ENCODE data around the gene LTBP2.

The LTBP2 gene

DNA sequence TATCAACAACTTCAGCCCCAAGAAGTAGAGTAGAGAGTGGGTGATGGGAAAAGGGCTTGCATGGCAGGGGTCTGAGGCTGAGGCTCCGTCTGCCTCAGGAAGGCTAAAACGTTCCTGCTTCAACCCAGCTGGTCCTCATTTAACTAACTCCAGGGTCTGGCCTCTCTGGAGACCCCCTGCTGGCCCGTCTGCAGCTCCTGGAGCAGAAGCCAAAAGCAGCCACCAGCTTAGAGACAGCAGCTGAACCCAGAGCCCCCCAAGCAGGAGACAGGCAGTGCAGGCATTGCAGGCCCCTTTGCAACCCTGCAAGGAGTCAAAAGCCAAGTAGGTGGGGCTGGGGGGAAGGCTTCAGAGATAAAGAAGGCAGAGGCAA is 25.1 kb upstream of the LTBP2 start:
- no peak for DNase-seq

DNA sequence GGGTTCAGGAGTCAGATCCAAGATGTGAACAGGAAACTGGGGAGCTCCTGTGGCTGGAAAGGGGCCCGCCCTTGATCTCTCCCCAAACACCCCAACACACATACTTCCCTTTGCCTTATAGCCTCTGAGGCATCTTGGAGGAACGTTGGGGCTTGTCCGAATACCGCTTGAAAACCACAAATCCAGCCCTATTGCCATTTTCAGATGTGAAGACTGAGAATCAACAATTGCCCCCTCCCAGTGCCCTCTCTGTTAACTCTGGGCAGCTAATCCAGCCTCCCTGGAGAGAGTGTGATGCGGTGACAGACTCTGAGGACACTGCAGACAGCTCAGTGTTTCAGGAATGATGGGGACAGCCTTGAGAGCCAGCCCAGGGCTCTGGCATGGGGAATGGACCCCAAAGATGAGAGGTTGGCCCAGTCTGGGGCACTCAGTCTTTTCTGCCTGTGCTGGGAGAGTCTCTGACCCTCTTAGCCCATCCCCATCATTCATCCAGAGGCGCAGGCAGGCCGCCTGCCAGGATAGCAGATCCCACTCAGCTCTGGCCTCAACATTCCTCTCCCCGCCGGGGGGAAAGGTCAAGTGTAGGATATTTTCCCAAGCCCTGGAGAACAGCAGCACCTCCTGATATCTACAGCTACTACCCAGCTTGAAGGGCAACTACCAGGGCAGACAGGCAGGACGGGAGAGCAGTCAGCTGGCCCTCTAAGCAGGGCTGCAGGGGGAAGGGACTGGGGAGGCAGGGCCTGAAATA is 24.6 kb upstream of the LTBP2 start:
- DNase-seq, result no peak

DNA sequence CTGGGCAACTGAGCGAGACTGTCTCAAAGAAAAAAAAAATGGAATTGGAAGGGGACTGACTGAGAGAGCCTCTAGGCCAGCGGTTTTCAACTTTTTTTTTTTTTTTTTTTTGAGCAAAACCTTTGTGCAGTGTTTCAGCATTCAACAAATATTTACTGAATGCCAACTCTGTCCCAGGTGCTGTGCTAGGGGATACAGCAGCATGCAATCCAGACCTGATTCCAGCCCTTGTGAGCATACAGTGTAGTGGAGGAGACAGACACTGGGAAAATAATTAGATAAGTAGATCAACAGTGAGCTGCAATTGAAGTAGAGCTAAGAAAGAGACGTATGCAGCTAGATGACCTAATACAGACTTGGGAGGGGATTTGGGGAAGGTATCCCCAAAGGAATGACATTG is 23.8 kb upstream of the LTBP2 start:
- DNase-seq, result no peak

DNA sequence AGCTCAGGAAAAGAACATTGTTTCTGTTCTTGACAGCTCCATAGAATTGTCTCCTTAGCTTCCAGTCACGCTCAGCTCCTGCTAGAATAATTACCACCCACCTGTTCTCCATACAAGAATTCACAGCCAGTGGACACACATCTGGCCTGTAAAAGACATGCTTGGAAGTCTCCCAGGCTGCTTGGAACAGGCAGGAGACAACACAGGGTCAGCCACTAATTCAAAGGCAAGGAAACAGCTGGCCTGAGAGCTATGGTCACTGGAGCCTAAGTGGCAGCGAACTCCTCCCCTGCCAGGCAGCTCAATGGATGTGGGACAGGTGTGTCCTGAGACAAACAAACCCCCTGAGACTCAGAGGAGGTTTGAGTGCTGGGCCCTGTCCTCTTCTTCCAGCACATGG is 22.9 kb upstream of the LTBP2 start:
- no peak for DNase-seq

DNA sequence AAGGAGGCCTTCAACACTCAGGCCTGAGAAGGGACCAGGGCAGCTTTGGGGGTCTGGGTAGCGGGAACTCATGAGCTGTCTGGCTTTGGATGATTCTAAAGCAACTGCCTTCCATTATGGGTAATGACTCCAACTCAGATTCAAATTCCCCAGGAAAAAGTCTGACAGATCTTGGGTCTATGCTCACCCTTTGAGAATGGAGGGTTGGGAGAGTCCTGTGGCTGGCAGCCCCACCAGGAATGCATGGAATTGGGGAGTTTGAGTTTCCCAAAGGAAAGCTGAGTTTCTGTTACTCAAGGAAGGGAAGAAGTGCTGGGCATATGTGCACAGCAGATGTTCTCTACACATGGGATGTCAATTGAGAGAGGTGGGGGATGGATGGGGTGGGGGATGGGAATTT is 22.4 kb upstream of the LTBP2 start:
- DNase-seq, result no peak

DNA sequence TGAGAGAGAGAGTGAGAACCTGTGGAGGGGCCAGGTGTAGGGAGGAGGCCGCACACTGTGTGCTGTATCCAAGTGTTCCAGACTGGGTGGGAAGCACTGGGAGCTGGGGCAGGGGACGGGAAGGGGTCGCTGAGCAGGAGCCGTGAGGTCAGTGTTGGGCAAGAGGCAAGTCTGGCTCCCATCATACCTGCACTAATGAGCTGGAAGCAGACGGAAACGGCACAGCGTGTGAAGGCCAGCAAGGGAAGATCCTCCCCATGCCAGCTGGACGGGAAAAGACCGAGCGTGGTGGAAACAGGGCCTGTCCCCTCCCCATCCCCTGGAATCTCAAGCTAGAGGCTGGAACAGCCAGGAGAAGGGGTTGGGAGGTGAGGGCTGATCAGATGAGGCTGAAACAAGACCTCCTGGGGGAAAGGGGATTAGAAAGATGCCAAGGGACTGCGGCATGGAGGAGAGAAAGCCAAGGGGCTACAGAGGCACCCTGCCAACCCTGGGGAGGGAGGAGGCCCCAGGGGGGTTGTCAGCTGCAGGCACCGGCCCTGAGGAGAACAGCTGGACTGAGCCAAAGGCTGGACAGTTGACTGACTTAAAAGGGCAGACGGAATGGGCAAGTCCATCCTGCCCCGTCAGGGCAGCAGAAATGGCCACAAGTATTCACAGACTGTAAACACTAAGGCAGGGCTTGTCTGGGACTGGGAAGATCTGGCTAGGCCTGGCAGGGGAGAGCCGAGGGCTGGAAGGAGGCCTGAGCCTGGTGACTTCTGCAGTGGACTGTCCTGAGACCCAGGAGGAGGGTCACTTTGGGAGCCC is 19.0 kb upstream of the LTBP2 start:
- no peak for DNase-seq

DNA sequence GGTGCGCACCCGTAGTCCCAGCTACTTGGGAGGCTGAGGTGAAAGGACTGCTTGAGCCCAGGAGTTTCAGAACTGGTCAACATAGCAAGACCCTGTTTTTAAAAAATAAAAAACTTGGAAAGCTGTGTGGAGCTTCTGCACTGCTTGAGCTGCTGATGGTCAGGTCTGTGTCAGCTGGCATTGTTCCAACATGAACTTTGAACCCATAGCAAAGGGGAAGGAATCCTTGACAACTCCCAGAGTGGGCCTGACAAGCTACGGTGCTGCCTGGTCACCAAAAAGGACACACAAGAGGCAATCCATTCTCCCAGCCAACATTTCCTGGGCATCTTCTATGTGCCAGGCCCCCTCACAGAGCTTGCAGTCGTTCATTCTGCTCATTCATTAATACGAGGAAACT is 16.4 kb upstream of the LTBP2 start:
- no peak for DNase-seq

DNA sequence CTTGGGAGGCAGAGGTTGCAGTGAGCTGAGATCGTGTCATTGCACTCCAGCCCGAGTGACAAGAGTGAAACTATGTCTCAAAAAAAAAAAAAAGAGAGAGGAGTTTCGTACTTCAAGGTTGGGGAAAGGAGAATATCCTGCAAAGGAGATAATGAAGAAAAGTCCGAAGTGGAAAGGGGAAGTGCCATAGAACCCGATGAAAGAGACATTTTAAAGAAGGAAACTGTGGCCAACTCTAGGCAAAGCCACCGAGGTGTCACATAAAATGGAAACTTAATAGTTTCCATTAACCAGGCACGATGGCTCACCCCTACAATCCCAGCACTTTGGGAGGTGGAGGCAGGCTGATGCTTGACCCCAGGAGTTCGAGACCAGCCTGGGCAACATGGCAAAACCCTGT is 15.0 kb upstream of the LTBP2 start:
- DNase-seq, result no peak

DNA sequence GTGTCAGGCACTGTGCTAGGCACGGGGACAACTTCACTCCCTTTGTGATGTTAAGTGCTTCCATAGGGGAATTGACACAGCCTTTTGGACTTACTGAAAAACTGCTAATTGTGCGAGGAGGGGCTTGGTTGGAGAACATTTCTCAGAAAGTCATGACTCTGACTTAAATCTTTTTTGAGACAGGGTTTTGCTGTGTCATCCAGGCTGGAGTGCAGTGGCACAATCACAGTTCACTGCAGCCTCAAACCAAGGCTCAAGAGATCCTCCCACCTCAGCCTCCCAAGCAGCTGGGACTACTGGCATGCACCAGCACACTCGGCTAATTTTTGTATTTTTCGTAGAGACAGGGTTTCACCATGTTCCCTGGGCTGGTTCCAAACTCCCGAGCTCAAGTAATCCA is 10.2 kb upstream of the LTBP2 start:
- no peak for DNase-seq

DNA sequence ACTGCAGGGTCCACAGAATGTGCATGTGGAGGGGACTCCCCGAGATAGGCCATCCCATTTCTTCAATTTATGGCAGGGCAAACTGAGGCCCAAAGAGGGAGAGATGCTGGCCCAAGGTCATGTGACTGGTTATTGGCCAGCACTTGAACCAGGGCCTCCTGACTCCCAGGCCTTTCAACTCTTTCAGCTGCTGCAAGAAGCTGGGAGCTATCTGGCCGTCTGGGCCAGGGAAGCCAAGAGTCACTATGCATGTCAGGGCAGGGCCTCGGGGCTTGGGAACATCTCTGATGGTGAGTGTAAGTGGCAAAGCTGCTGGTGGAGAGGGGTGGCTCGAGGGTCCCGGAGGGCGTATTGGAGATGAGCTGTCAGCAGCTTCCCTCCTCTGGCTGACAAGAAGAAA is 9.5 kb upstream of the LTBP2 start:
- no peak for DNase-seq

DNA sequence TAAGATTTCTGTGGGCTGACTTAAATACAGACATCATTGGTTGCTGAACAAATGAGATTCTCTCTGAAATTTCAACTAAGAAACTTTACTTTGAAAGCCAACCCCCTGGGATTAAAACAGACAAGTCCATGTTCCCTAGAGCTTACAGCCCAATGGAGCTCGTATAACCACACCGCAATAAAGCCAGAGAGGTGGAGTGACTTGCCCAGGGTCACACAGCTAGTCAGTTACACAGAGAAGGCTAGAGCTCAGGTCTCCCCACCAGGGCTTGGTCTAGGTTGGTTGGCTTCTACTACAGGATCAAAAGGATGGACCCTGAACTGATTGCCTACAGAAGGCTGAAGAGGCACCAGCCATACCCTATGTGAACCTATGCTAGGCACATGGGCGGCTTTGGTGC is 8.9 kb upstream of the LTBP2 start:
- no peak for DNase-seq

DNA sequence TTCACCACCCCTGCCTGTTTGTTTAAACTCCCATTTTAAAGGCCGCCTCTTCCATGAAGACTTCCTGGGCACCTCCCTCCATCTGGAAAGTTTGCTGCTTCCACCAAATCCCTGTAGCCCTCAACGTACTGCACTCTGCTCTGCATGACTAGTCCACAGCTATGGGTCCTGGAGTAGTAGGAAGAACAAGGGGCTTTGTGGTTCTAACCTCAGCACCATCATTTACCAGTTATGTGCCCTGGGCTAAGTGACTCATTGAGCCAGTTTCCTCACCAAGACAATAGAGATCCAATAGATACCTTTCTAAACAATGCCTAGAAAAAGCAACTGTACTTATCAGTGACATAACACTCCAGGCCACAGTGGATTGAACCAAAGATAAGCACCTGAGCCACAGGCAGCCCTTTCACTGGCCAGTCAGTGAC is 8.5 kb upstream of the LTBP2 start:
- DNase-seq, result peak; percentile 32

DNA sequence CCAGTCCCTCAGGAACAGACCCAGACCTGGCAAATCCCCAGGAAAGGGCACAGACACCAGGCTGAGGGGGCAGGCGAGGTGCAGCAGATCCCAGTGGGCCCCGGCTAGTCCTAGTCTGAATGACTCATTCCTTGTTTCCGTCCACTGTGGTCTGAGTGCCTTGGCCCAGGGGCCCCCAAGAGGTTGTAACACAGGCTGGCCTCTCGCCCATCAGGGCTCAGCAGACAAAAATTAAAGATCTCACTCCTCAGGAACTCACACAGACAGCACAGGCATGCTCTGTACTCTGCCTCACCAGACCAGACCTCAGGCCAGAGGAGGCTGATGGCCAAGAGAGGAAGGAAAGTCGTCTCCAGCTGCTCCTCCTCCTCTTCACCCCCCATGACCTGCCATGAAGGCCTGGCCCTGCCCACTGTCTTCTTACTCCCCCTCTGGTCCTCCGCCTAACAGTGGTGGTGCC is 7.7 kb upstream of the LTBP2 start:
- no peak for DNase-seq

DNA sequence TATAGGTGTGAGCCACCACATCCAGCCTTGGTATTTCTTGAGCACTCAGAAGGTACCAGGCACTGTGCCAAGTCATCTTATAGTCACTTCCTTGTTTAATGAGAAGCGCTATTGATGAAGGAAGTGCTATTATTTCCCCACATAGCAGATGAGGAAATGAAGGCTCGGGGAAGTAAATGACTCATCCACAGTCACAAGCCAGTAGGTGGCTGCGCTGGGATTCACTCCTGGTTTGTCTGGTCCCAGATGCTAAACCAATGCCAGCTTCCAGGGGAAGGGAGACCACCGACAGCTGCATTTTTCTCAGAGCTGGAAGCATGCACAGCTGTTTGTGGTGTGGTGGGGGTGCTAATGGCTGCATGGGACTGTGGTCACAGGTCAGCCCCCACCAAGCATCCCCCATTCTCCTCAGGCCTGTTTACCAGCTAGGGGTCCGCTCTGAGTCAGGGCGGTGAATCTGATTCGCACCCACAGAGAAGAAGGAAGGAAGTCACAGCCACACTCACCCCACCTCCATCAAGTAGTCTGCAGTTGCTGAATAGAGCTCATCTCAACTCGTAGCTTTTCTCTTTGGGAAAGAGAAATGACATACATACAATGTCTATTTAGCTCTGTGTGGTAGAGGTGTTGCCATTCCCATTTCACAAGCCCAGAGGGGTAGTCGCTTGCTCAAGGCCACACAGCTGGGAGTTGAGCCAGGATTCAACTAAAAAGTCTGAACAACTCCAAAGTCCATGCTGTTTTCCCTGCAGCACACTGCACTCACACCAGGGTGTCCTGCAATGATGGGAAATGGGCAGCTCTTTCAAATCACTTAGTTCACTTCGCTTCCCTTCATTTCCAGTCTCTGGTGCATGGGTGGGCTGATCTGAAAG is 6.3 kb upstream of the LTBP2 start:
- peak; percentile 74 for DNase-seq

DNA sequence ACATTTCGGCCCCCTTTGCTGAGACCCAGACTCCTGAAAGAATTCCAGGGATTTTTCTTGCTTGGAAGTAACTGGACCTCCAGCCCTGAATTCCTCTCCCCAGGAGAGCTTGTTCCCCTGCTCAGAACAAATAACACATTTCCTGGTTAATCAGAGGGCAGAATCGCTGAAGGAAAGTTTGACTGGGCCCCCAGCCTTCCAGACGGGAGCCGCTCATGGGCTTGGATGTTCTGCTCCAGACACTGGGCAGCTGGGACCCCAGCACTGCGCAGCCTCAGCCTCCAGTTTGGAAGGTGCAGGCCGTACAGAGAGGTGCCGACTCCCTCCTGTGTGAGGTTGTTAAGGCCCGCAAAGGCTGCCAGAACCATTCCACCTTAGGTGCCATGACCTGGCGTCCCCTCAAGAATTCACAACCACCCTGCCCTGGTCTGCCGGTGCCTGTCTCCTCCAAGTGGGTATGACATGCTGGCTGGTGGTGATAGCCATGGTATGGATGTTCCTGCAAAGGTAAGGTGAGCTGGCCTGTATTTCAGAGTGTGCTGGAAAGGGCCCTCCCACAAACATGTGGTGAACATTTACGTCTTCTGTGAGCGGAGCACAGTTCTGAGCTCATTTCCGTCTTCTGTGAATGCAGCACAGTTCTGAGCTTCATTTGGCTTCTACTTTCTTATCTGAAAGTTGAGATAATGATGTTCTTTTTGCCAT is 5.1 kb upstream of the LTBP2 start:
- DNase-seq, result no peak

DNA sequence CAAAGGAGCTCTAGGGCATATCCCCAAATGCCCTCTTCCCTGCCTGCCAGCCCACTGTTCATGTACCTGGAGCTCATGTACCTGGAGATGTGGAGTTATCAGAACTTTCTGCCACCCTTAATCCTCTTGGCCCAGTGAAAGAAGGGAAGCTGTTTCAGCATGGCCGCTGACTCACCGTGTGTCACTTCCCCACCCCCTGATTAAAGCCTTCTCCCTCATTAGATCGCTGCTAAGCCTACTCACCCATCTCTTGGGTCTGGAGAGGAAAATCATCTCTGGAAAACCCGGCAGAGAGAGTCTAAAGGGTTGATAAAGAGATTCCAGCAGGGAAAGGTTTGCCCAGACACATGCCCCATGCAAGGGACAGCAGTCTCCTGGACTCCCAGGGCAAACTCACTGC is 4.5 kb upstream of the LTBP2 start:
- no peak for DNase-seq

DNA sequence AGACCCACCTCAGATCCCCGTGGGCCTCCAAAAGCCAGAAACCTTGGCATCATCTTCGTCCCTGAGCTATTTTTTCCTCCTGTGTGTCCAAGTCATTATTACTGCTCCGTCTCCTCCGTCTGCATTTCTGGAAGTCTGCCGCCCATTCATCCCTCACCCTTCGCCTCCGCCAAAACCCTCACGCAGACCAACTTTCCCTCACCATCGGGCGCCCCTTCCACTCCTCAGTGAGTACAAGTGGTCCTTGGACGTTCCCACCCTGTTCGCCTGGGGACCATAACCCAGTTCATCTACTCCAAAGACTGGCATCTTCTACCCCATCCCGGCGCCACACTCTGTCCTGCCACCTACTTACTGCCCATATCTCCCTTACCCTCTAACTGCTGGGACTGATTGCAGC is 3.7 kb upstream of the LTBP2 start:
- no peak for DNase-seq

DNA sequence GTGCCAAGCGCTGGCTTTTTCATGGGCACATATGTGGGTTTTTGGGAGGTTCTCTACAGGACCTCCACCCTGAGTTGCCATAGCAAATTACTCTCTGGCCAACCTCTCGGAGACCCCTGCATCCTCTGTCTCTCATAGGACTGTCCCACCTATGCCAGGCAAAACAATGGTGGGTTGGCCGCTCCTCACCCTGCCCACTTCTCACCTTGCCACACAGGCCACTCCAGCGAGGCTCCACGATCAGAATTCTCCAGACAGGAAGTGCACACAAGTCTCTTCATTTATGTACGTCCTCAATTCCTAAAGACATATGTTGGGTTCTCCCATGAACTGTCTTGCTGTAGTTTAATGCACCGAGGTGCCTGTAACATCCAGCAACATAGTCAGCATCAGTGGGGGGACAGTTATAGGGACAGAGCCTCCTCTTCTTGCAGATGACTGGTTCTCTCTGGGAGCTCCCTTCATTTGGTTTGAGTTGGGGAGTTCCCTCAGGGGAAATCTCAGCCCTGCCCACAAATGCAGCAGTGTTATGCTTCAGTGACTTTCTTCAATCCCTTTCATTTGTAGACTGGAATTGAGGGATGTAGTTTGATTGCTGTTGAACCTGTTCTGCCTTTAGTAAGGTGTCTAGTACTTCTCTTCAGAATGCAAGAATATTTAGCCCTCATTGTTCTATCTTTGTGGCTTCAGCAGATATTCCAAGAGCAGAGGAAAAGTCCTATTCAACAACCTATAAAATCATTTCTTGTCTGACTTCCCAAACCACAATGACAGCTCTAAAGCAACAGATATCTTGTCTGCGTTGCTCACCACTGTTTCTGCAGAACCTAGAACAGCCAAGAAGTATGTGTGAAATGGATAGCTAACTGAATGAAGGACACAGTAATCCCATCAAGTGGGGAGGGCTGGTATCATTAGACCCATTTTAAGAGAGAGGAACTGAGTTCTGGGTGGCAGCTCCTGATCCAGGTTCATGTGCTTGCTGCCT is 2.8 kb upstream of the LTBP2 start:
- no peak for DNase-seq

DNA sequence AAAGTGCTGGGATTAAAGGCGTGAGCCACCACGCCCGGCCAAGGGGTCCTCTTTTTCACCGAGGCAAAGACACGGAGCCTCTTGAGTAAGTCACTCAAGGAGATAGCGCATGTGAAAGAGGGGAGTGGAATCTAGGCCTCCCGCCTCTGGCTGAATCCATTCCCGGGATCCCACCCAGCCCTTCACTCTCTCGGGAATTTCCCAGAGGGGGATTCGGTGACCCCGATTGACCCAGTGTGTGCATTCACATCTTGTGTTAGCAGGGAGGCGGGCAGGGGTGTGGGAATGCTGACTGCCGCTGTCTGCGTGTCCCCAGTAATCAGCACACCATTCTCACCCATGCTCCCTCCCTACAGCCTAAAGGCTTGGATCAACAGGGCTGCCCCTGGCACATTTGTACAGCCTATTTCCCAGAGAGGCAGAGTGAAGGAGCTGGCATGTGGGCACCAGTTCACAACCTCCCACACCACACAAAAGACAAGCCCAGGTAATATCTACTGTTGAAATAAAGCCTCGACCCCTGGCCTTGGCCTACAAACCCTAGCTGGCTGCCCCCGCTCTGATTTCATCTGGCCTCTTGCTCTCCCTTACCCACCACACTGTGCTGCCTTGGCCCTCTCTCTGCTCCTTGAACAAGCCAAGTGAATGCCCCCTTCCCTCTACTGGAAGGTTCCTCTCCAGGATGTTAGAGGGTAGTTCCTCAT is 1.3 kb upstream of the LTBP2 start:
- no peak for DNase-seq

DNA sequence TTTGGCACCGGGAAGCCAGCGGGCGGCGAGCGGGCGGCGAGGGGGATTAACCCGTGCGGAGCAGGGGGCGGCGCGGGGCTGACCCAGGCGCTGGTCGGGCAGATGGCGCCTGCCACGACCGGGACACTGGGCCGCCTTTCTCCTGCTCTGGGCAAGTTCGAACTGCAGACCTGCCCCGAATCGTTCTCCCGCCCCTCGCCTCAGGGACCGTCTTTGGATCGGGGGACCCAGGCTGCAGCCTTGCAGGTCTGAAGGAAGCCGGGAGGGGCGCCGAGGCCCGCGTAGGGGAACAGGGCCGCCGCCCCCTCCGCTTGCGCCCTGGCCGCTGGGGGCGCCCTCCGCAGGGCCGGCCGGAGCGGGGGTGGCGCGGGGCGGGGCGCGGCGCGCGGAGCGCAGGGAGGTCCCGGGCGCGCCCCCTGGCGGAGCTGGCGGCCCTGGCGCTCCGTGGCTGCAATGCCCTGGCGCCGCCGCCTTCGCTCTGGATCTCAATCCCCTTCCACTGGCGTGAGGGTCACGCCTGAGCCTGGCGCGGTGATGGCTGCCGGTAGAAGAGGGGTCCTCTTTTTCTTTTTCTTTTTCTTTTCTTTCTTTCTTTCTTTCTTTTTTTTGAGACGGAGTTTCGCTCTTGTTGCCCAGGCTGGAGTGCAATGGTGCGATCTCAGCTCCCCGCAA is 449 bp upstream of the LTBP2 start:
- peak; percentile 87 for DNase-seq

Measured in CD4-positive, alpha-beta T cell treated with Interleukin-12 subunit alpha and Interleukin-12 subunit beta, for 1 hour (primary cell).